ENCODE results near the gene SPRYD4.

The SPRYD4 gene

GRCh38 chr12:56521209-56521589, 52.8 kb downstream of the SPRYD4 start:
- Histone ChIP-seq H3K9ac (ENCODE audit: low read length in 2 of 2) (peak overlapping the region; percentile 86 to 87), H3K27ac (ENCODE audit: low read length) (peak overlapping the region; percentile 88), H3K4me1 (ENCODE audit: control insufficient read depth, insufficient read depth, low read length) (no peaks in the 10 kb centered on the region), H3K27me3 (ENCODE audit: control insufficient read depth in 1 of 2, insufficient read depth in 2 of 2, low read length in 2 of 2) (no peaks in the 10 kb centered on the region), H3K36me3 (ENCODE audit: control insufficient read depth in 2 of 2, insufficient read depth in 2 of 2, low read length in 2 of 2) (no peaks in the 10 kb centered on the region), H3K9me3 (ENCODE audit: control insufficient read depth in 2 of 2, low read length in 2 of 2) (no peaks in the 10 kb centered on the region), H3K4me3 (ENCODE audit: low read length in 2 of 2) (peak overlapping the region; percentile 53 to 86)

GRCh38 chr12:56521590-56522371, 53.4 kb downstream of the SPRYD4 start, which contains the start of gene RBMS2:
TSS of gene RBMS2 (plus strand) at chr12:56521820. CDS start at chr12:56522024, 204 bp downstream.
- no peaks in the 10 kb centered on the region for H3K36me3 ChIP-seq (ENCODE audit: control insufficient read depth in 2 of 2, insufficient read depth in 2 of 2, low read length in 2 of 2)
- H3K4me3 ChIP-seq (ENCODE audit: low read length in 2 of 2): peak within 1 kb of the TSS; percentile 86 to 95
- H3K27me3 ChIP-seq (ENCODE audit: control insufficient read depth in 1 of 2, insufficient read depth in 2 of 2, low read length in 2 of 2): no peaks in the 10 kb centered on the region
- peak within 1 kb of the TSS; percentile 87 to 94 for H3K9ac ChIP-seq (ENCODE audit: low read length in 2 of 2)
- H3K9me3 ChIP-seq (ENCODE audit: control insufficient read depth in 2 of 2, low read length in 2 of 2): no peaks in the 10 kb centered on the region
- no peaks in the 10 kb centered on the region for H3K4me1 ChIP-seq (ENCODE audit: control insufficient read depth, insufficient read depth, low read length)
- H3K27ac ChIP-seq (ENCODE audit: low read length): peak within 1 kb of the TSS; percentile 88

GRCh38 chr12:56522411-56523193, 54.2 kb downstream of the SPRYD4 start:
- Histone ChIP-seq H3K36me3 (ENCODE audit: control insufficient read depth in 2 of 2, insufficient read depth in 2 of 2, low read length in 2 of 2) (no peaks in the 10 kb centered on the region), H3K4me3 (ENCODE audit: low read length in 2 of 2) (peak overlapping the region; percentile 86 to 95), H3K27ac (ENCODE audit: low read length) (peak overlapping the region; percentile 88), H3K4me1 (ENCODE audit: control insufficient read depth, insufficient read depth, low read length) (no peaks in the 10 kb centered on the region), H3K27me3 (ENCODE audit: control insufficient read depth in 1 of 2, insufficient read depth in 2 of 2, low read length in 2 of 2) (no peaks in the 10 kb centered on the region), H3K9ac (ENCODE audit: low read length in 2 of 2) (peak overlapping the region; percentile 87 to 94), H3K9me3 (ENCODE audit: control insufficient read depth in 2 of 2, low read length in 2 of 2) (no peaks in the 10 kb centered on the region)

- no peak overlapping the region for H3K4me3 ChIP-seq (ENCODE audit: low read length in 2 of 2)
- no peaks in the 10 kb centered on the region for H3K9me3 ChIP-seq (ENCODE audit: control insufficient read depth in 2 of 2, low read length in 2 of 2)
- H3K36me3 ChIP-seq (ENCODE audit: control insufficient read depth in 2 of 2, insufficient read depth in 2 of 2, low read length in 2 of 2): no peaks in the 10 kb centered on the region
- no peaks in the 10 kb centered on the region for H3K27me3 ChIP-seq (ENCODE audit: control insufficient read depth in 1 of 2, insufficient read depth in 2 of 2, low read length in 2 of 2)
- peaks cover 2% of the 10 kb centered on the region for H3K4me1 ChIP-seq (ENCODE audit: control insufficient read depth, insufficient read depth, low read length)
- no peak overlapping the region for H3K9ac ChIP-seq (ENCODE audit: low read length in 2 of 2)
- H3K27ac ChIP-seq (ENCODE audit: low read length): no peak overlapping the region
Measured at GRCh38 chr12:56528846-56529245, 60.5 kb downstream of the SPRYD4 start.

Measured in stomach smooth muscle (tissue), 2 donors.